ENCODE data around the gene COL8A2.

The COL8A2 gene

DNA sequence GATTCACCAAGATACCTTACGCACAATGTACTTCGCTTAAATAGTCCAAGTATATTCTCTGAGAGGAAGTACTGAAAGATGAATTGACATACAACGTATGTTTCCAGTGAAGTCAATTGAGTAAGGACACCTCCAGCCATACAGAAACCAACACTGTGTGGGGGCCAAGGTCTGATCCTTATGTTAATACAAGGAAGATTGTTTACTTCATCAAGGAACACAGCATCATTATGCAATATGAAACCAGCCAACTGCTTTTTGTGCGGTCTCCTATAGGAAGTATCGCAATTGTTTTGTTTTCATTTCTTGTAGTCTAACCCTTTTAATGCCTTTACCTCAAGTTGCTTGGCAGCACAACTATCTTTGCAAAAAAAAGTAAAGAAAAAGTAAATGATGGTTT is 69.3 kb downstream of the COL8A2 start:
- Histone ChIP-seq H3K27ac (ENCODE audit: low read length) (no peak overlapping the region), H3K9ac (ENCODE audit: low read depth, low read length) (no peak overlapping the region), H3K4me1 (ENCODE audit: insufficient read depth, low read length) (no peaks in the 10 kb centered on the region), H3K9me3 (ENCODE audit: insufficient read depth, low read depth, low read length) (no peaks in the 10 kb centered on the region), H3K36me3 (ENCODE audit: insufficient read depth, low read depth, low read length) (peaks cover 5% of the 10 kb centered on the region; the same call in 1 of the 2 replicates), H3K4me3 (ENCODE audit: low read length) (no peak overlapping the region), H3K27me3 (ENCODE audit: insufficient read depth, low read length) (no peaks in the 10 kb centered on the region)

DNA sequence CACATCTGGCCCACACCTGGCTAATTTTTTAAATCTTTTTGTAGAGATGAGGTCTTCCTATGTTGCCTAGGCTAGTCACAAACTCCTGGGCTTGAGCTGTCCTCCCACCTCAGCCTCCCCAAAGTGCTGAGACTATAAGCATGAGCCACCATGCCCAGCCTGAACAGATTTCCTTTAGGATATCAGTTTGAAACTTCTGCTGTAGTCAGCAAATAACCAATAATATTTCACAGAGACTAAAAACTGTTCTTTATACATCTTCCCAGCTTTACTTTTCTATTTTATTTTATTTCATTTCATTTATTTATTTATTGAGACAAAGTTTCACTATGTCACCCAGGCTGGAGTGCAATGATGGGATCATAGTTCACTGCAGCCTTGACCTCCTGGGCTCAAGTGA is 71.0 kb downstream of the COL8A2 start:
- Histone ChIP-seq H3K4me1 (ENCODE audit: insufficient read depth, low read length) (no peaks in the 10 kb centered on the region), H3K36me3 (ENCODE audit: insufficient read depth, low read depth, low read length) (peaks cover 5% of the 10 kb centered on the region; the same call in 1 of the 2 replicates), H3K4me3 (ENCODE audit: low read length) (no peak overlapping the region), H3K27me3 (ENCODE audit: insufficient read depth, low read length) (no peaks in the 10 kb centered on the region), H3K9me3 (ENCODE audit: insufficient read depth, low read depth, low read length) (no peaks in the 10 kb centered on the region), H3K9ac (ENCODE audit: low read depth, low read length) (no peak overlapping the region), H3K27ac (ENCODE audit: low read length) (no peak overlapping the region)

DNA sequence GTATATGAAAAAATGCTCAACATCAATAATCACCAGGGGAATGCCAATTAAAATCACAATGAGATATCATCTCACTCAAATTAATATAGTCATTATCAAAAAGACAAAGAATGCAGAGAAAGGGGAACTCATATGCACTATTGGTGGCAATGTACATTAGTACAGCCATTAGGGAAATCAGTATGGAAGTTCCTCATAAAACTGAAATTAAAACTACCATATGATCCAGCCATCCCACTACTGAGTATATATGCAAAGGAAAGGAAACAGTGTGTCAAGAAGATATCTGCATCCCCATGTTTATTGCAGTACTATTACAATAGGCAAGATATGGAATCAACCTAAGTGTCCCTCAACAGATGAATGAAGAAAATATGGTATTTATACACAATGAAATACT is 73.2 kb downstream of the COL8A2 start:
- Histone ChIP-seq H3K27me3 (ENCODE audit: insufficient read depth, low read length) (no peaks in the 10 kb centered on the region), H3K36me3 (ENCODE audit: insufficient read depth, low read depth, low read length) (peaks cover 24% of the 10 kb centered on the region; the same call in 1 of the 2 replicates), H3K4me3 (ENCODE audit: low read length) (no peak overlapping the region), H3K9me3 (ENCODE audit: insufficient read depth, low read depth, low read length) (no peaks in the 10 kb centered on the region), H3K27ac (ENCODE audit: low read length) (no peak overlapping the region), H3K4me1 (ENCODE audit: insufficient read depth, low read length) (no peaks in the 10 kb centered on the region), H3K9ac (ENCODE audit: low read depth, low read length) (no peak overlapping the region)

Measured in iPS-20b (cell line).